H54 (cell line): ENCODE measurements around the gene RPL32.

Experiments used
- DNase-seq: peaks from one replicate; pipeline ENCODE4 v3.0.0; 2011; ENCODE audit warnings: low spot score, mixed read lengths; ENCODE audit not compliant: insufficient read length
- FAIRE-seq: peaks from 3 replicates; lab custom pipeline; 2011; peaks lifted over from hg19 to GRCh38; lab: Jason Lieb, UNC
- POLR2A ChIP-seq: IDR thresholded peaks from 2 replicates; pipeline ENCODE4 v1.6.1; 2011; ENCODE audit warnings: low read depth, mild to moderate bottlenecking, low read length

Gene RPL32

DNA sequence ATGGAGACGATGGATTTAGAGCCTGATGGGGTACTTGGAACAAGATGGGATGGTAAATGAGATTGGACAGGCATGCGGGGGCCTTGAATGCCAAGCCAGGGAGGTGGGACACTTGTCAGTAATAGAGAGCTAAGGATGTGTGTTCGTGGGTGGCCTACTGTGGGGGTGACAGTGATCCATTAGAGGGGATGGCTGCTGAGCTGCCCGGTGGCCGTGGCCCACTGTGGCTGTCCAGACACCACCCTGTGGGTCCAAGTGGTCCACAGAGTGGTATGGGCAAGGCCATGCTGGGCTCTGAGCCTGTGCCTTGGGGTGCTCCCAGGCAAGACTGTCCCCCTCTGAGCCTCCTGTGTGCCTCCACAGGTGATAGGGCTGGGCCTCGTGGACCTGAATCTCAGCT lies 27.4 kb downstream of the RPL32 start:
- DNase-seq (no peak), FAIRE-seq (no peak)
- TF ChIP-seq POLR2A: no peak

DNA sequence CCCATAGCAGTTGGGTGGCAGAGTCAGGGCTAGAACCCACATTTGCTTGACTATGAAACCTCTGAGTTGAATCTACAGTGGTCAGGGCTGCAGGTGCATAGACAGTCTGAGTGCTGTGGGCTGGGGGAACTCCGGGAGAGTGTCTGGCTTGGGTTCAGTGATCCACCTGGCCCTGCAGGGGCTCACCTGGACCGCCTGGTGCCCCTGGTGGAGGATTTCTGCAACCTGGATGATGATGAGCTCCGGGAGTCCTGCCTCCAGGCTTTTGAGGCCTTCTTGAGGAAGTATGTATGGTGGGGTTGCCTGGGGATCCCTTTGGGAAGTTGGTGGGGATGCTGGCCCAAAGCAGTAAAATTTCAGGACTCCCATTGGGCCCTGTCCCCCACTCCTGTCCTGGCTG lies 28.6 kb downstream of the RPL32 start:
- no peak for TF ChIP-seq POLR2A
- FAIRE-seq: no peak
- DNase-seq: no peak

DNA sequence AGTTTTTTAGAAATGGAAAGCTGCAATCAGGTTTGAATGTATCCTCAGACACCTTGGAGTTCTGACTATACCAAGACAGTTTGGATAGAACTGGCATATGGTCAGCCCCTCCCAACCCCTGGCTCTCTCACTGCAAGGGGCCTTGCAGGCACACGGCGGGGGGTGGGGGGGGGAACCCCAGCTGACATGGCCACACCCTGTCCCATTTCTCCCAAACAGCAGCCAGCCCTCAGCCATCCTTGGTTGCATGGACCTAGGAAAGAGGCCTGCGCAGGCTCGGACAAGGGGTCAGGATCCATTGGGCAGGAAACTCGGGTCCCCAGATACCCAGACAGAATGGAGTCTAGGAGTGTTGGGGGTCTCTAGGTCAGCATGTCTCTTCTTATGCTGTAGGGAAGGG lies 30.4 kb downstream of the RPL32 start:
- no peak for DNase-seq
- no peak for FAIRE-seq
- no peak for TF ChIP-seq POLR2A

DNA sequence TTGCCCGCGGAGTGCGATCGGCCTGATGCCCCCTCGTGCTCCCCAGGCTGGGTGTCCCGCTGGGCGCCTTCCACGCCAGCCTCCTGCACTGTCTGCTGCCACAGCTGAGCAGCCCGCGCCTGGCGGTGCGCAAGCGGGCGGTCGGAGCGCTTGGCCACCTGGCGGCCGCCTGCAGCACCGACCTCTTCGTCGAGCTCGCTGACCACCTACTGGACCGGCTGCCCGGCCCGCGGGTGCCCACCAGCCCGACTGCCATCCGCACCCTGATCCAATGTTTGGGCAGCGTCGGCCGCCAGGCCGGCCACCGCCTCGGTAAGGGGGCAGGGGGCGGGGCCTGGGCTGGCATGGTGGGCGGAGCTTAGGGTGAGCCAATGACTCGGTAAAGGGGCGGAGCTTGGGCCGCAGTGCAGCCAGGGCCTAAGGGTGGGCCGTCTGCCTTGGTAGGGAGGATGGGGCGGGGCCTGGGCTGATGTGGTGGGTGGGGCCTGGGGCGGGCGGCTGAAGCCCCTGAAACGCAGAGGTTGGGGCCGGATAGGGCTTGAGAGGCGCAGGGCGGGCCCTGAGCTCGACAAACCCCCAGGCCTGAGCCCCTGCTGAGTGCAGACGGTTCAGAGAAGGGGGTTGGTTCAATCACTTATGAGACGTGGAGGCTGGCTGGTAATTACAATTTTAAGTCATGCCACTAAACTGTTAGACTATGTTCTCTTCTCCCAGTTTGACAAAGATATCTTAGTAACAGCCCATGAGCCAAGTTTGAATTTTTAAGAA lies 31.2 kb downstream of the RPL32 start:
- peak; percentile 69 for TF ChIP-seq POLR2A
- FAIRE-seq (no peak), DNase-seq (peak; percentile 92)

DNA sequence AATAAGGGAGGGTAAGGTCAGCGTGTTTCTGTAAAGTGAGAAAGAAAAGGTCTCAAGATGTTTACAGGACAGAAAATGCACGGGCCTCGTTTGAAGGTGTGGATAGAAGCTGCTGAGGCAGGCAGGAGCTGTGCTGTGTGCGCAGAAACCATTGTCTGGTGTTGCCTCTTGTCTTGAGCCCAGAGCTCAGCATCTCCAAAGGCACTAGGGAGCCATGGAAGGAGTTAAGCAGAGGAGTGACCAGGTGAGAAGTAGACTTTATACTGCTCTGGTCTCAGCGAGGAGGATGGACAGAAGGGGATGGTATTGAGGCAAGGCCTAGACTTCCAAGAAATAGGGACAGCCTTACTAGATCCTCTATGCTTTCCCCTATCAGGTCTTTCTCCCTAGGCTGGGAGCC lies 31.9 kb downstream of the RPL32 start:
- TF ChIP-seq POLR2A: no peak
- FAIRE-seq (no peak), DNase-seq (no peak)

DNA sequence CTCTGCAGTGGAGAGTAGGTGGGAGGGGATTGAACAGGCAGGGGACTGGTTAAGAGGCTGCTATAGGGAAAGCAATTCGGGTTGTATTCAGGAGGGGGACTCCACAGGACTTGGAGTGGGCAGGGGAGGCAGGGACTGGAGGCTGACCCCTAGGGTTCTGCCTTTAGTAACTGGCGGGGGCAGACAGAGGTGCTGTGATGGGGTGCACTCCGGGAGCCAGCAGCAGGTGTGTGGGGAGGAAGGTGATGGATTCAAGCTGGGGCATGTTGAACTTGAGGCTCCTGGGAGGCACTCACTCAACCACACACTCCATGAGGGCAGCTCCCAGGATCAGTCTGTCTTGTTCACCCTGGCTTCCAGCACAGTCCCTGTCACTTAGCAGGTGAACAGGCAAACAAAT lies 32.4 kb downstream of the RPL32 start:
- DNase-seq (no peak), FAIRE-seq (no peak)
- no peak for TF ChIP-seq POLR2A

DNA sequence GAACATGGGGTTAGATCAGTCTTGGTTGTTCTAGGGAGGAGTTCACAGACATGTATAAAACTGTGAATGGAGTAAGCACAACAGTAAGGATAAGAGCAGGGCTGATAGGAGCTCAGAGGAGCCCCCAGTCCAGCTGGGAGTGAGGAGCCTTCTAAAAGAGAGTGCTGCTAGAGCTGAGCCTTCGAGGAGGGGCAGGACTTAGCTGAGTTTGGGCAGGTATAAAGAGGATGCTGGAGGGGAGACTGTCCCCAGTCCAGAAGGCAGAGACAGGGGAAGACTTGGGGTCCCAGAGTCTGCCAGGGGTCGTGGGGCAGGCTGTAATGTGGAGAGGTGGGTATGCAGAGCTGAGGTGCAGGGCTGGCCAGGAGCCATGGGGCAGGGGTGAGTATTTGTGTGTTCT lies 32.8 kb downstream of the RPL32 start:
- DNase-seq (no peak), FAIRE-seq (no peak)
- no peak for TF ChIP-seq POLR2A

DNA sequence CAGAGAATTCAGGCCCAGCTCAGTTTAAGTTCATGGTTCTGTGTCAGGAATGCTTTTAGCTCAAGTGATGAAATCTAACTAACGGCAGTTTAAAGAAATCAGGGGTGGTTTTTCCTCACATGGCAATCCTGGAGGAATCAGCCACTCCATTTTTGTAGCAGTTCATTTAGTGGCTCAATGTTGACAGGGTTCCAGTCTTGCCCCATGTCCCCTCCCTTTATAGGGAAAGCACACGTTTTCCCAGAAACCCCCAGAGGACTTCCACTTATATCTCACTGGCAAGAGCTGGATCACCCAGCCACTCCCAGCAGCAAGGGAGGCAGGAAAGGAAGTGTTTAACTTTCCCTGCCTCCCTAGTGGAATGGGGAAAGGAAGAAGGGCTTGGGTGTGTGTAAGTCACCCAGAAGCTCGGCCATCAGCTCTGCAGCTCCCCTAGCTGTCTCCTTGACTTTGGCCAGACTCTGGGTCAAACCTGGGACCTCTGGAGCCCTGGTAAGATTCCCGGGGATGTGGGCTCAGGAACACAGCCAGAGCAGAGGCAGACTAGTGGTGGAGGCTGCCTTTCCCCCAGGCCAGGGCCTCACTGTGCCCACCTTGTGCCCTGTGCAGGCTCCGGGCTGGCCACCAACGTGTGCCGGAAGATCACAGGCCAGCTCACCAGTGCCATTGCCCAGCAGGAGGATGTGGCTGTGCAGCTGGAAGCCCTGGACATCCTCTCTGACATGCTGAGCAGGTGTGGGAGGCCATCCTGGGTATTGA lies 33.6 kb downstream of the RPL32 start:
- DNase-seq (no peak), FAIRE-seq (no peak)
- TF ChIP-seq POLR2A: no peak

DNA sequence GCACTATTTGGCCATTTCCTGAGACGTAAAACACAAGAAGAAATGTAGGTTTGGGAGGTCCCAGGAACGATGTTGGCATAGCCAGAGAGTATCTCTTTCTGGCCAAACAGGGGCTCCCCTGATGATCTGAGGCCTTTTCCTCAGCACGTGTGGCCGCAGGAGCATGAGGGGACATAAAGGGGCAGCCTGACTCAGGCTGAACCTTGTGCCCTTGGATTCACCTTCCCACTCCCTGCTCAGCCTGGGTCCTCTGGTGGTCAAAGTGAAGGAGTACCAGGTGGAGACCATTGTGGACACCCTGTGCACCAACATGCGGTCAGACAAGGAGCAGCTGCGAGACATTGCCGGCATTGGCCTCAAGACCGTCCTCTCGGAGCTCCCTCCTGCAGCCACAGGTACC lies 34.3 kb downstream of the RPL32 start:
- DNase-seq (no peak), FAIRE-seq (no peak)
- TF ChIP-seq POLR2A: no peak

DNA sequence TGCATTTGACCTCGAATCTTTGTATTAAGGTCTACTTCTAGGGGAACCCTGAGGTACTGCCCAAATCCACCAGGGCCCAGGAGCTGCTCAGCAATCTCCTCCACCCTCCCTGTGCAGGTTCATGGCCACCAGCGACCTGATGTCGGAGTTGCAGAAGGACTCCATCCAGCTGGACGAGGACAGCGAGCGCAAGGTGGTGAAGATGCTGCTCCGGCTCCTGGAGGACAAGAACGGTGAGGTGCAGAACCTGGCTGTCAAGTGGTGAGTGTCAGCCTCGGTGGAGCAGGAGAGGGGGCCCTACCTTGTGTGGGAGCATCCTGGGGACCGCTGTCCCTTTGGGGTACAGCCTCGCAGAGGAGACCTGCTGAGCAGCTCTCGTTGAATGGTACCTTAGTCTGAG lies 38.0 kb downstream of the RPL32 start:
- DNase-seq: no peak
- TF ChIP-seq POLR2A: no peak
- FAIRE-seq: no peak

DNA sequence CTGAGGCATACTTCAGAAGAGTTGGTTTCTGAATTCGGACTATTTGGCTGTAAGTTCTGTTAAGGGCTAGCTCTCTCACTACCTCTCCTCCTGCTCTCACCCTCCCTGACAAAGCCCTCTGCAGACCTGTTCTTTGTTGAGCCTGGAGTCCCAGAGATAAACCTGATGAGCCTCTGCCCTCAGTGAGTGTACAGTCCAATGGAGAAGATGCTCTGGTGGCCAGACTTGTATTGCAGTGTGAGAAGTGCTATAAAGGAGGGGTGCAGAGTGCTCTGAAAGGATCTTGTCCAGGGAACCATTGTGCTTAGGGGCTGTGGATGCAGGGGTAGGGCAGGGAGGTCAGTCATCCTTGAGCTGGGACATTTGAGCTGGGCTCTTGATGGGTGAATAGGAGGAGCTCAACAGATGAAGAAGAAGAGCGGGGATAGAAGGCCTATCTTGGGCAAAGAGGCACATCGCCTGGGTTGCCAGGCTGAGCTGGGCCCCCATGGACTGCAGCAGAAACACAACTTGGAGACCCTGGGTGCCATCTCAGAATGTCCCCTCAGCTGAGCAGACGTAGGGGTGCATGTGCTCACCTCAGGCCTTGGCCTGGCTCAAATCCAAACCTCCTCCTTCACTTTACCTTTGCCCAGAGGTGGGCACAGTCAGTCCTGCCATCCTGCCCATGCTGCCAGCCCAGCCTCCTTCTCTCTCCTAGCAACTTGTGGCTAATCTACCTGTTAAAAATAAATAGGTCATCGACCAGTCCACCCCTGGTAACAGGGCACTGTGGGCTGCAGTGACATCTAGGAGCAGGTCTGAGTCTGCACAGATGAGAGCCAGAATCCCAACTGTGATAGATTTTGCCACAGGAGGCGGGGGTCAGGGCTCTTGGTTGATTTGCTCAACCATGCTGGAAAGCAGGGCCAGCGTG lies 41.6 kb downstream of the RPL32 start:
- no peak for TF ChIP-seq POLR2A
- FAIRE-seq (no peak), DNase-seq (no peak)

DNA sequence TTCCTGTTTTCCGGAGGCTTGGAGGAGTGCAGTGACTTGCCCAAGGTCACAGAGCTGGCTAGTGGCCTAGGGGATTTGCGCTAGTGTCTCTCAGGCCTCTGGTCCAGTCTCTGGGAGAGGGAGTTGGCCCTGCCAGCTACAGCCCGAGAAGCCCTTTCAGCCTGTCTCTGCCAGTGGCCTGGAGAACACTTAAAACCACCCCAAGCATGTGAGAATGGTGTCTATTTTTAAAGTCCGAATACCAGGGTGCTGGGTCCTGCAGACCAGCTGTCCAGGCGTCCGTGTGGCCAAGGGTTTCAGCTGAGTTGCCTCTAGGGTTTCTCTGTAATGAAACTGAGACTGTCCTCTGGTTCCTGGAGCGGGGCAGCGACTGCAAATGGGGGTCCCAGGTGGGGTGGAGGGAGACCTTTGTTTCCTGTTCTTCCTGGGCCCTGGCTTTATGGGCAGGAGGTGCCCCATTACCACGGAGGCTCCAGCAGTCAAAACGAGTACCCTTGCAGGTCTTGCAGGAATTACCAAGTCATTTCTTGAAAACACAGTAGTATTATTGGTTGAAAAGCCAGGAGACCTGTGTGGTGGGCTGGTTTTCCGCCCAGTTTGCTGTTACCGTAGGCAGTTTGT lies 42.7 kb downstream of the RPL32 start:
- TF ChIP-seq POLR2A: no peak
- DNase-seq (no peak), FAIRE-seq (no peak)

DNA sequence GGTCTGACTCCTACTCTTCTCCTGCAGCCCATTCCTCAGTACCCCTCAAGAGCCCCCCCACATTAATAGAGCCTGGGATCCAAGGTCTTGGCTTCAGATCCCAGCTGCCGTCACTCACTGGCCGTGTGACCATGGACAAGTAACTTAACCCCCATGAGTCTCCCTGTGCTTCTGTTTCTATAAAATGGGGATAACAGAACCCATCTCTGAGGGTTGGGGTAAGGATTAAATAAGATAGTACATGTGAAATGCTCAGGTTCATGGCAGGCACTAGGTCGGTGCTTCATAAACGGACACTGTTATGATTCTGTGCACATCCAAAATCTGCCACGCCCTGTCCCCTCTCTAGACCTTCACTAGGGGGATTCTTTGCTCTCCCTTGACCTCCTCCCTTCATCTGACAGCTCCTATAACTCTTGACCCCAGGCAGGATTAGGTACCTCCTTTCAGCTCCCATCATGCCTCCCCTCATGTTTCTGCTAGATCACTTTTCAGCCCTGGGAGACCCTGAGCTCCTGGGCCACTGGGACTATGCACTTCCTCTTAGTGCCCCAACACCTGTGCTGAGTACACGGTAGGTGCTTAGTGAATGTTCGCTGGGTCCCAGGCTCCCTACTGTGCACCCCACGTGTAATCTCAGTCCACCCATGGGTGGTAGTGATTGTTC lies 43.3 kb downstream of the RPL32 start:
- no peak for FAIRE-seq
- no peak for TF ChIP-seq POLR2A
- no peak for DNase-seq
